HepG2 (cell line): ENCODE data around the gene OR6S1. TPM values are rescaled to one million over a fixed set of nuclear protein-coding genes. Genes with fewer than 3 reads are reported as not detected.
A peak's percentile ranks its signal among the peaks of the same experiment; 100 is the strongest.

Experiments used
- ATF2 ChIP-seq: sonication (generic); formaldehyde crosslinking; IDR thresholded peaks from 2 replicates; pipeline ENCODE4 v1.4.0; 2020; ENCODE audit warnings: missing genetic modification reagents
- ELK4 ChIP-seq: sonication (generic); formaldehyde crosslinking; IDR thresholded peaks from 2 replicates; pipeline ENCODE4 v1.9.0; 2021; ENCODE audit warnings: missing genetic modification reagents, borderline replicate concordance
- GATAD2A ChIP-seq: IDR thresholded peaks from 2 replicates; pipeline ENCODE4 v1.6.1; 2016
- HNF4G ChIP-seq, 2 experiments: sonication (generic) in 1 of 2; formaldehyde crosslinking in 1 of 2; IDR thresholded peaks; 2 replicates each; pipeline versions ENCODE4 v1.4.0 to v1.6.1; 2011 to 2020; ENCODE audit warnings: borderline replicate concordance in 2 of 2, low read depth in 2 of 2, mild to moderate bottlenecking in 2 of 2, low read length in 1 of 2, missing genetic modification reagents in 1 of 2, moderate library complexity in 1 of 2
- ISL2 ChIP-seq: sonication (generic); formaldehyde crosslinking; IDR thresholded peaks from 2 replicates; pipeline ENCODE4 v1.5.0; 2020; ENCODE audit warnings: missing genetic modification reagents
- MAFG ChIP-seq: sonication (generic); formaldehyde crosslinking; IDR thresholded peaks from 2 replicates; pipeline ENCODE4 v1.5.1; 2020; ENCODE audit warnings: mild to moderate bottlenecking, missing genetic modification reagents
- MLXIP ChIP-seq: sonication (generic); formaldehyde crosslinking; IDR thresholded peaks from 2 replicates; pipeline ENCODE4 v1.9.0; 2021; ENCODE audit warnings: missing genetic modification reagents, borderline replicate concordance
- MYPOP ChIP-seq: sonication (generic); formaldehyde crosslinking; IDR thresholded peaks from 2 replicates; pipeline ENCODE4 v1.8.1; 2023; ENCODE audit warnings: mild to moderate bottlenecking, moderate library complexity, missing genetic modification reagents
- RBFOX2 ChIP-seq: fragments of 200-400 bp; formaldehyde crosslinking; IDR thresholded peaks from 2 replicates; pipeline ENCODE4 v1.6.1; 2017; ENCODE audit warnings: low read depth, mild to moderate bottlenecking, low read length
- SOX13 ChIP-seq, 3 experiments: fragments of 450-650 bp in 1 of 3; sonication (generic) in 1 of 3; formaldehyde crosslinking in 1 of 3; IDR thresholded peaks in 2 of 3; conservative IDR thresholded peaks in 1 of 3; 2 replicates each; pipeline versions ENCODE4 v1.5.0 to v1.6.1; 2016 to 2020; ENCODE audit warnings: antibody characterized with exemption in 1 of 3, mild to moderate bottlenecking in 1 of 3, missing compliant biosample characterization in 1 of 3, missing genetic modification reagents in 1 of 3, moderate library complexity in 1 of 3
- TARDBP ChIP-seq: sonication (generic); formaldehyde crosslinking; IDR thresholded peaks from 2 replicates; pipeline ENCODE4 v1.8.0; 2022; ENCODE audit warnings: mild to moderate bottlenecking, missing genetic modification reagents
- ZFP90 ChIP-seq: sonication (generic); formaldehyde crosslinking; IDR thresholded peaks from 2 replicates; pipeline ENCODE4 v1.8.0; 2022; ENCODE audit warnings: missing genetic modification reagents, mild to moderate bottlenecking, inconsistent platforms, borderline replicate concordance
- ZNF296 ChIP-seq: sonication (generic); formaldehyde crosslinking; conservative IDR thresholded peaks from 2 replicates; pipeline ENCODE4 v1.5.0; 2020; ENCODE audit warnings: mild to moderate bottlenecking, missing genetic modification reagents
- ZNF331 ChIP-seq: sonication (generic); formaldehyde crosslinking; IDR thresholded peaks from 2 replicates; pipeline ENCODE4 v1.4.0; 2020; ENCODE audit warnings: missing genetic modification reagents
- ZNF362 ChIP-seq: sonication (generic); formaldehyde crosslinking; IDR thresholded peaks from 2 replicates; pipeline ENCODE4 v1.4.0; 2020; ENCODE audit warnings: missing genetic modification reagents, mild to moderate bottlenecking, borderline replicate concordance
- ZNF382 ChIP-seq: sonication (generic); formaldehyde crosslinking; IDR thresholded peaks from 2 replicates; pipeline ENCODE4 v1.5.0; 2020; ENCODE audit warnings: missing genetic modification reagents, mild to moderate bottlenecking, borderline replicate concordance
- ZNF567 ChIP-seq: sonication (generic); formaldehyde crosslinking; IDR thresholded peaks from 2 replicates; pipeline ENCODE4 v1.8.1; 2023; ENCODE audit warnings: mild to moderate bottlenecking, missing genetic modification reagents, borderline replicate concordance
- ZNF746 ChIP-seq: sonication (generic); formaldehyde crosslinking; IDR thresholded peaks from 2 replicates; pipeline ENCODE4 v1.8.0; 2022; ENCODE audit warnings: mild to moderate bottlenecking, missing genetic modification reagents
- ZNF777 ChIP-seq: sonication (generic); formaldehyde crosslinking; IDR thresholded peaks from 2 replicates; pipeline ENCODE4 v1.4.0; 2020; ENCODE audit warnings: missing genetic modification reagents
- polyA plus RNA-seq, 8 experiments: library from polyadenylated mRNA; depleted of rRNA in 3 of 8; stranded (reverse) in 7 of 8; unstranded in 1 of 8; fragments of >200 nt; fragmentation: Illumina TruSeq in 4 of 8; extraction: Trizol in 4 of 8; gene quantifications; 2 replicates each; pipeline versions ENCODE4 v1.2.1 to v1.2.3, GENCODE V29; 2011 to 2016; ENCODE audit warnings: low read depth in 4 of 8, missing spikeins in 1 of 8, mixed read lengths in 1 of 8; ENCODE audit not compliant: insufficient read depth in 1 of 8
- total RNA-seq, 5 experiments: library from RNA; depleted of rRNA; stranded (reverse); fragments of >200 nt; fragmentation: Illumina TruSeq; extraction: Trizol; gene quantifications; 2 replicates each; pipeline ENCODE4 v1.2.3, GENCODE V29; 2016; ENCODE audit warnings: low read depth in 1 of 5

The OR6S1 gene
- total and polyA plus RNA-seq, 2 of the 13 experiments (the other 11 are each of a cell fraction or from before 2014, with no cell fraction given), result 0.09 TPM; not detected in 1

- TF ChIP-seq MYPOP (CRISPR knock-in tag) (peak; percentile 44; the same call in 1 of the 2 replicates), ATF2 (CRISPR knock-in tag) (peak; percentile 76), ZNF296 (CRISPR knock-in tag) (peak; percentile 23; the same call in 1 of the 2 replicates), ZFP90 (CRISPR knock-in tag) (peak; percentile 78), SOX13 (IDR thresholded peaks at IDR 0.05) (no peak), SOX13 (CRISPR knock-in tag; conservative IDR thresholded peaks at IDR 0.05 in 1 of 2, IDR thresholded peaks at IDR 0.05 in 1 of 2) (peak in 1 of 2 experiments; percentile 27; a peak in 1 of 4 replicates), ZNF567 (CRISPR knock-in tag) (no peak), ISL2 (CRISPR knock-in tag) (peak; percentile 45; the same call in 1 of the 2 replicates), ZNF777 (0 out of 2 replicates have a peak, but pooled peaks have one; percentile 30), TARDBP (peak; percentile 45; the same call in 1 of the 2 replicates), ZNF382 (no peak), GATAD2A (CRISPR knock-in tag) (peak; percentile 50; the same call in 1 of the 2 replicates), MLXIP (CRISPR knock-in tag) (no peak), ZNF362 (0 out of 2 replicates have a peak, but pooled peaks have one; percentile 31), ZNF746 (no peak), ZNF331 (CRISPR knock-in tag) (peak; percentile 70; the same call in 1 of the 2 replicates), HNF4G (IDR thresholded peaks at IDR 0.05; ENCODE audit: borderline replicate concordance, low read depth, low read length) (peak; percentile 87), HNF4G (CRISPR knock-in tag; IDR thresholded peaks at IDR 0.05; ENCODE audit: borderline replicate concordance, low read depth) (peak; percentile 60; the same call in 1 of the 2 replicates), RBFOX2 (no peak), ELK4 (CRISPR knock-in tag) (no peak), MAFG (no peak)
Observed at GRCh38 chr14:20606190-20606901, 35.1 kb downstream of the OR6S1 start (continued).
